ENCODE data around the gene SLC7A5. TPM values are rescaled to one million over a fixed set of nuclear protein-coding genes. Genes with fewer than 3 reads are reported as not detected.
A peak's percentile ranks its signal among the peaks of the same experiment; 100 is the strongest.
"Not testable (repeated sequence)": the region's sequence is repeated elsewhere in the genome, so short reads cannot be mapped to it uniquely, and the experiment has no call there.

The SLC7A5 gene
- total RNA-seq, 1 experiment from 2014 or later: 41.7 TPM

- not testable (repeated sequence) for DNase-seq (ENCODE audit: low read depth)
These were observed 7.8 kb downstream of the SLC7A5 start for GRCh38 chr16:87861300-87862099.

- DNase-seq (ENCODE audit: low read depth): peak; percentile 85
These were observed 8.6 kb downstream of the SLC7A5 start for GRCh38 chr16:87860553-87861299.

GRCh38 chr16:87858151-87858993 lies 10.9 kb downstream of the SLC7A5 start:
- peak; percentile 21 for DNase-seq (ENCODE audit: low read depth)

- DNase-seq (ENCODE audit: low read depth): peak; percentile 58
These were observed 12.5 kb downstream of the SLC7A5 start for GRCh38 chr16:87856791-87857228.

GRCh38 chr16:87855852-87856715 lies 13.2 kb downstream of the SLC7A5 start:
- peak; percentile 88 for DNase-seq (ENCODE audit: low read depth)

- DNase-seq (ENCODE audit: low read depth): no peak
These were observed 14.2 kb downstream of the SLC7A5 start for GRCh38 chr16:87854907-87855683.

GRCh38 chr16:87854053-87854906 lies 15.0 kb downstream of the SLC7A5 start:
- peak; percentile 90 for DNase-seq (ENCODE audit: low read depth)

GRCh38 chr16:87853411-87854052 lies 15.8 kb downstream of the SLC7A5 start:
- peak; percentile 93 for DNase-seq (ENCODE audit: low read depth)

GRCh38 chr16:87851601-87852000 lies 17.7 kb downstream of the SLC7A5 start:
- no peak for DNase-seq (ENCODE audit: low read depth)

DNA sequence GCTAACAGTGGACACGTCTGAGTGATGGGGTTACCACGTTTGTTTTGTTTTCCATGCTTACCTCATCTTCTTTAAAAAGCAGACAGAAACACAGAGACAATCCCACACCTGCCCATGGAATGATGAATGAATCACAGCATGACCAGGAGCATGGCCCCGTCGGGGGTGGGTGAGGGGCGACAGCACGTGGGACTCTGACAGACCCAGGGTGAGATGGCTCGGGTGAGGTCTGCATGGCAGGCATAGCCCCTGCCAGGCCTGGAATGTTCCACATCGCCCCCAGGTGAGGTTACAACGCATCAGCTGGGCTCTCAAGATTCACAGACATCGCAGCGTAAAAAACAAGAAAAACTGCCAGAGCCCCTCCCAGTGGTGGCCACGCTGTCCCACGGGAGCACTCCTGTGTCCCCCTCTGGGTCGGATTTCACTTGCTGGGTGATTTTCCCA lies 18.1 kb downstream of the SLC7A5 start:
- no peak for DNase-seq (ENCODE audit: low read depth)

DNA sequence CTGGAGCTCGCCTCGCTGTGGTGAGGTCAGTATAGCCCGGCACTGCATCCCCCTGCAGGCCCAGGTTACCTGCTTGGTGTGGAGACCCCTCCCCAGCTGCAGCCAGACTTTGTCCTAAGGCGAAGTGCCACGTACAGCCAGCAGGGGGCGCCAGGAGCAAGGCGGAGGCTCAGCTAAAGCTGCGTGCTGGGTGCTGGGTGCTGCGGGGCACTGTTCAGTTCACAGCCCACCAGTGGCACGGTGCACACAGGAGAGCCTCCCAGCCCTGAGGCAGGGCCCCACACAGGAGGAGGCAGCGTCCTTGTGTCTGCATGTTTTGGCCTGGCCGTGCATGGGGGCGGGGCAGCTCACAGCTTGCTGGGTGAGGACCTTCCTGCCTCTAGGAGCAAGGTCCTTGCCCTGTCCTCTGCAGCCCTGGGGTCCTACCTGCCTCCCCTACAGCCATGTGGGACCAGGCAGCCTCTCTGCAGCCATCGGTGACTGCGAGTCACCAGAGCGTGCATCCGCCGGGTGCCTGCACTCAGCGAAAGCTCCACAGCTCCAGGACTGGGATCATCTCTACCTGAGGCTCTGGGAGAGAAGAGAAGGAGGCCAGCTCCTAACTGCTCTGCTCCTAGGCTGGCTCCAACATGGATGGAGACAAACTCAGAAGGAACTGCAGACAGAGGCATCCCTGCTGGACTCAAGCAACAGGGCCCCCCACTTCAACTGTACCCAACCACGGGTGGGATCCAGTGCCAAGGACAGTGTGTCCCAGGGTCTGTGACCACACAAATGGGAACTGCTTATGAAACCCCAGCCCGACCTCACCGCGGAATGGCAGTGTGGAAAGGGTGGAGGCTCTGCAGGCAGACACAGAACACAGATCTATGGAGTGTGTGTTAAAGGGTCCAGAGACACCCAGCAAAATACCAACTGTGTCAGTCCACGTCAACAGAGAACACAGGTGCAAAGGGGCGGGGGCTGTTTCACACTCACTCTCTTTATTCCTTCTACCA lies 19.0 kb downstream of the SLC7A5 start:
- DNase-seq (ENCODE audit: low read depth): no peak

- no peak for DNase-seq (ENCODE audit: low read depth)
These were observed 19.8 kb downstream of the SLC7A5 start for GRCh38 chr16:87849419-87850008.

DNA sequence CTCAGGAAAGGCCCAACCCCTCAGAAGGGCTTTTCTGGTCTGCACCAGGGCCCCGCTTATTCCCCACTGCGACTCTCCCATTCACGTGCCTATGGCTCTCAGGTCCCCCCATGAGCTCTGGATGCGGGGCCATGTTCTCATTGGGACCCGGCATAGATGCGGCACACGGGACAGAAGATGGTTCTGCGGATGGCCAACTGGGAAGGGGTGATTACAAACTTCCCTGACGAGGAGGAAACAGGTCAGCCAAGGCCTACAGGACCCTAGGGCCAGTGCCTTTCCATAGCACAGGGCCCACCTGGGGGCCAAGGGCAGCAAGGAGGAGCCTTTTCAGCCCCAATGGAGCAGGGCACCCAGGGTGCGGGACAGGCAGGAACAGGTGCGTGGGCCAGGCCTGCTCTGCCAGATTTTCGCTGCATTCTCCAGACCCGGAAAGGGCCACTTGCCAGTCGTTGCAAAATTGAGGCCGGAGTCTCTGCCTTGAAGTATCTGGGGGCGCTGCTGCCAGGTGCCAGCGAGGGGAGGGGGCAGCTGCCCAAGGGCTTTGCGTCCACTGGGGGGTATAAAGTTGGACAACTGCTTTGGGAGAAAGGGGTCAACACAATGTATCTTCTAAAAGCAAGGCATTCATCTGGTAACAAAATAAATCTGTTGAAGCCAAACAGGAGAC lies 20.5 kb downstream of the SLC7A5 start:
- no peak for DNase-seq (ENCODE audit: low read depth)

- DNase-seq (ENCODE audit: low read depth): no peak
These were observed 21.3 kb downstream of the SLC7A5 start for GRCh38 chr16:87847785-87848675.

- DNase-seq (ENCODE audit: low read depth): no peak
These were observed 21.9 kb downstream of the SLC7A5 start for GRCh38 chr16:87847467-87847784.
